Left forelimb (tissue), 1 donor: ENCODE results near the gene COASY.

Experiments
- DNase-seq: peaks from one replicate; pipeline ENCODE4 v3.0.0-alpha.2; 2018; ENCODE audit warnings: low spot score

The COASY gene

DNA sequence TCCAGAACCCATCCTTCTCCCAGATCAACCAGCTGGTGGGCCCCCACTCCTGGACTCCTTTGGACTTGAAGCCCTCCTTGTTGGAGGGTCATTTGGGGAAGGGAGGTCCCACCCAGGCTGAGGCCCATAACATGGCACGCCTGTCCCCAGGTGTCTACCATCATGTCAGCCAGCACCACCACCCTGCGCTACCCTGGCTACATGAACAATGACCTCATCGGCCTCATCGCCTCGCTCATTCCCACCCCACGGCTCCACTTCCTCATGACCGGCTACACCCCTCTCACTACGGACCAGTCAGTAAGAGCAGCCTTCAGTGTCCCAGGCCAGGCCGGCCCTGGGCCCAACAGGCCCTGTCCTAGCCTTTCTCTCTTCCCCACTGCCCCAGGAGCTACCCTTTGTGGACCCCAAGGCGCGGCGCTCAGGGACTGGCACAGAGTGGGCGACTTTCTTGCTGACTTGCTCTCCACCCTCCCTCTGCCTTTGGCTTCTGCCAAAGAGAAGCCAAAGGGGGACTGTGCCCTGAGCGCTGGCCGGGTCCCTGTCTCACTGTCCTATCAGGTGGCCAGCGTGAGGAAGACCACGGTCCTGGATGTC lies 51.8 kb downstream of the COASY start:
- no peak for DNase-seq
